ENCODE data around the gene SNHG17.

SNHG17 gene

GRCh38 chr20:38372806-38373205, 62.3 kb downstream of the SNHG17 start:
- no peak for DNase-seq
